GM23338 (cell line): ENCODE results near the gene GJC2. TPM values are rescaled to one million over a fixed set of nuclear protein-coding genes. Genes with fewer than 3 reads are reported as not detected.

Source experiments
- CREB1 ChIP-seq: fragments of 250-450 bp; sonication (Bioruptor Pico); IDR thresholded peaks from 2 replicates; pipeline ENCODE4 v1.5.0; 2020; ENCODE audit warnings: low read depth, mild to moderate bottlenecking, moderate library complexity
- EZH2 ChIP-seq: fragments of 200-600 bp; sonication (generic); IDR thresholded peaks from one replicate; pipeline ENCODE4 v1.8.0; 2017; ENCODE audit warnings: antibody characterized with exemption, mild to moderate bottlenecking, low read depth; ENCODE audit not compliant: unreplicated experiment
- EZH2phosphoT487 ChIP-seq: fragments of 200-600 bp; sonication (generic); IDR thresholded peaks from one replicate; pipeline ENCODE4 v1.8.1; 2018; ENCODE audit warnings: antibody characterized with exemption; ENCODE audit not compliant: unreplicated experiment
- NANOG ChIP-seq: IDR thresholded peaks from 2 replicates; pipeline ENCODE4 v1.6.1; 2016; ENCODE audit warnings: antibody characterized with exemption, borderline replicate concordance
- ZNF462 ChIP-seq: fragments of 250-450 bp; sonication (Bioruptor Pico); IDR thresholded peaks from 2 replicates; pipeline ENCODE4 v1.5.0; 2020; ENCODE audit warnings: mild to moderate bottlenecking, moderate library complexity
- polyA plus RNA-seq: library from polyadenylated mRNA; unstranded; fragments of >200 nt; fragmentation: Nextera tagmentation; extraction: Ambion mirVana; gene quantifications from 2 replicates; pipeline ENCODE4 v1.2.1, GENCODE V29; 2016
- total RNA-seq: library from RNA; depleted of rRNA; stranded (reverse); fragments of >200 nt; shearing (Covaris generic); gene quantifications from 2 replicates; pipeline ENCODE4 v1.2.3, GENCODE V29; 2014
- TF ChIP-seq, protein P1 (sequence below): IDR thresholded peaks from one replicate; pipeline ENCODE4 v1.6.1; 2018; ENCODE audit warnings: antibody characterized with exemption; ENCODE audit not compliant: unreplicated experiment

Gene GJC2
- total and polyA plus RNA-seq, 2 experiments from 2014 or later = 0.15 to 1.2 TPM

GRCh38 chr1:228150461-228151179 is 890 bp downstream of the GJC2 start (continued):
- TF ChIP-seq ZNF462 (CRISPR knock-in tag) (no peak), EZH2 (no peak), NANOG (no peak), CREB1 (CRISPR knock-in tag) (no peak), EZH2phosphoT487 (no peak)
- TF ChIP-seq, protein P1, sequence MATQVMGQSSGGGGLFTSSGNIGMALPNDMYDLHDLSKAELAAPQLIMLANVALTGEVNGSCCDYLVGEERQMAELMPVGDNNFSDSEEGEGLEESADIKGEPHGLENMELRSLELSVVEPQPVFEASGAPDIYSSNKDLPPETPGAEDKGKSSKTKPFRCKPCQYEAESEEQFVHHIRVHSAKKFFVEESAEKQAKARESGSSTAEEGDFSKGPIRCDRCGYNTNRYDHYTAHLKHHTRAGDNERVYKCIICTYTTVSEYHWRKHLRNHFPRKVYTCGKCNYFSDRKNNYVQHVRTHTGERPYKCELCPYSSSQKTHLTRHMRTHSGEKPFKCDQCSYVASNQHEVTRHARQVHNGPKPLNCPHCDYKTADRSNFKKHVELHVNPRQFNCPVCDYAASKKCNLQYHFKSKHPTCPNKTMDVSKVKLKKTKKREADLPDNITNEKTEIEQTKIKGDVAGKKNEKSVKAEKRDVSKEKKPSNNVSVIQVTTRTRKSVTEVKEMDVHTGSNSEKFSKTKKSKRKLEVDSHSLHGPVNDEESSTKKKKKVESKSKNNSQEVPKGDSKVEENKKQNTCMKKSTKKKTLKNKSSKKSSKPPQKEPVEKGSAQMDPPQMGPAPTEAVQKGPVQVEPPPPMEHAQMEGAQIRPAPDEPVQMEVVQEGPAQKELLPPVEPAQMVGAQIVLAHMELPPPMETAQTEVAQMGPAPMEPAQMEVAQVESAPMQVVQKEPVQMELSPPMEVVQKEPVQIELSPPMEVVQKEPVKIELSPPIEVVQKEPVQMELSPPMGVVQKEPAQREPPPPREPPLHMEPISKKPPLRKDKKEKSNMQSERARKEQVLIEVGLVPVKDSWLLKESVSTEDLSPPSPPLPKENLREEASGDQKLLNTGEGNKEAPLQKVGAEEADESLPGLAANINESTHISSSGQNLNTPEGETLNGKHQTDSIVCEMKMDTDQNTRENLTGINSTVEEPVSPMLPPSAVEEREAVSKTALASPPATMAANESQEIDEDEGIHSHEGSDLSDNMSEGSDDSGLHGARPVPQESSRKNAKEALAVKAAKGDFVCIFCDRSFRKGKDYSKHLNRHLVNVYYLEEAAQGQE = no peak
